HG03039 (cell line): ENCODE measurements around the gene LSM3.

Source experiments
- ATAC-seq: cut with Tn5 transposase; IDR thresholded peaks from one replicate; pipeline ENCODE4 v1.9.1; 2021; ENCODE audit warnings: mild to moderate bottlenecking, moderate library complexity; ENCODE audit not compliant: unreplicated experiment

The LSM3 gene

GRCh38 chr3:14194865-14195264 lies 16.2 kb downstream of the LSM3 start:
- ATAC-seq, result no peak

GRCh38 chr3:14199641-14200040 lies 21.0 kb downstream of the LSM3 start:
- ATAC-seq, result no peak

- ATAC-seq, result no peak
Observed at GRCh38 chr3:14200276-14200675, 21.7 kb downstream of the LSM3 start.

GRCh38 chr3:14200841-14201240 lies 22.2 kb downstream of the LSM3 start:
- ATAC-seq, result no peak

- ATAC-seq, result no peak
Observed at GRCh38 chr3:14201940-14202684, 23.5 kb downstream of the LSM3 start.

GRCh38 chr3:14202874-14203520 lies 24.4 kb downstream of the LSM3 start:
- ATAC-seq, result no peak

- ATAC-seq, result no peak
Observed at GRCh38 chr3:14203521-14204079, 25.0 kb downstream of the LSM3 start.

GRCh38 chr3:14204515-14205284 lies 26.1 kb downstream of the LSM3 start:
- ATAC-seq, result no peak

GRCh38 chr3:14206548-14207177 lies 28.0 kb downstream of the LSM3 start:
- no peak for ATAC-seq

- no peak for ATAC-seq
Observed at GRCh38 chr3:14208168-14208567, 29.6 kb downstream of the LSM3 start.

GRCh38 chr3:14208977-14209394 lies 30.4 kb downstream of the LSM3 start:
- ATAC-seq, result no peak

- no peak for ATAC-seq
Observed at GRCh38 chr3:14209581-14210289, 31.1 kb downstream of the LSM3 start.

- no peak for ATAC-seq
Observed at GRCh38 chr3:14210290-14210688, 31.7 kb downstream of the LSM3 start.

- no peak for ATAC-seq
Observed at GRCh38 chr3:14210843-14211594, 32.4 kb downstream of the LSM3 start.

- no peak for ATAC-seq
Observed at GRCh38 chr3:14211621-14212020, 33.0 kb downstream of the LSM3 start.

GRCh38 chr3:14212032-14212431 lies 33.4 kb downstream of the LSM3 start:
- ATAC-seq, result no peak

- ATAC-seq, result no peak
Observed at GRCh38 chr3:14213066-14213774, 34.6 kb downstream of the LSM3 start.

- ATAC-seq, result no peak
Observed at GRCh38 chr3:14214764-14215163, 36.1 kb downstream of the LSM3 start.
